ENCODE results near the gene ERI3.

ERI3 gene

DNA sequence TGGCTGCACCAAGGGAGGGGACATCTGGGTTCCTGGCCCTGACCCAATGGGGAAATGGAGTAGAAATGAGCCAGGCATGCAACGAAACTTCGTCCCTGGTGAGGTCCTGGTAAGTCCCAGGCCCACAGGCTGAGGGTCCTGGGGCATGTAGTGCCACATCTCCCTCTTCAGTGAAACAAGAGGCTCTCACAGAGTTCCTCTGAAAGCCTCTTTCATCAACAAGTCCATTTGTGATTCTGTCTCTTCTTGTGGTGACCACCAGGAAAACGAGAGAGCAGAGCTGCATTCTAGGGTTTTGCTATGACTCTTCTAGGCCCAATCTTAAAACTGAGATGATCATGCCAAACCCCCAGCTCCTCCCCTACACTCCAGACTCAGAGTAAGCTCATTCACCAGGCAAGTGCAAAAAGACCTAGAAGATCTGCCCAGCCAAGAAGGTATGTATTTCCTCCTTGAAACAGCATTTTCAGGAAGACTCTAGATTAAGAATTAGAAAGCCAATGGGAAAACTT, 25.7 kb upstream of the ERI3 start:
- H3K9me3 Mint-ChIP-seq = no peaks in the 10 kb centered on the region
- H3K27me3 Mint-ChIP-seq (ENCODE audit: low read depth, poor library complexity) = peaks cover 24% of the 10 kb centered on the region
- H3K4me3 Mint-ChIP-seq = no peak overlapping the region
- TF ChIP-seq, protein P1, sequence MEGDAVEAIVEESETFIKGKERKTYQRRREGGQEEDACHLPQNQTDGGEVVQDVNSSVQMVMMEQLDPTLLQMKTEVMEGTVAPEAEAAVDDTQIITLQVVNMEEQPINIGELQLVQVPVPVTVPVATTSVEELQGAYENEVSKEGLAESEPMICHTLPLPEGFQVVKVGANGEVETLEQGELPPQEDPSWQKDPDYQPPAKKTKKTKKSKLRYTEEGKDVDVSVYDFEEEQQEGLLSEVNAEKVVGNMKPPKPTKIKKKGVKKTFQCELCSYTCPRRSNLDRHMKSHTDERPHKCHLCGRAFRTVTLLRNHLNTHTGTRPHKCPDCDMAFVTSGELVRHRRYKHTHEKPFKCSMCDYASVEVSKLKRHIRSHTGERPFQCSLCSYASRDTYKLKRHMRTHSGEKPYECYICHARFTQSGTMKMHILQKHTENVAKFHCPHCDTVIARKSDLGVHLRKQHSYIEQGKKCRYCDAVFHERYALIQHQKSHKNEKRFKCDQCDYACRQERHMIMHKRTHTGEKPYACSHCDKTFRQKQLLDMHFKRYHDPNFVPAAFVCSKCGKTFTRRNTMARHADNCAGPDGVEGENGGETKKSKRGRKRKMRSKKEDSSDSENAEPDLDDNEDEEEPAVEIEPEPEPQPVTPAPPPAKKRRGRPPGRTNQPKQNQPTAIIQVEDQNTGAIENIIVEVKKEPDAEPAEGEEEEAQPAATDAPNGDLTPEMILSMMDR (IDR thresholded peaks at IDR 0.05) = no peak
- H3K4me1 Mint-ChIP-seq = peaks cover 15% of the 10 kb centered on the region
- DNase-seq = no peak
- H3K27ac Mint-ChIP-seq = no peak overlapping the region
- no peaks in the 10 kb centered on the region for H3K36me3 Mint-ChIP-seq (ENCODE audit: low read depth)

DNA sequence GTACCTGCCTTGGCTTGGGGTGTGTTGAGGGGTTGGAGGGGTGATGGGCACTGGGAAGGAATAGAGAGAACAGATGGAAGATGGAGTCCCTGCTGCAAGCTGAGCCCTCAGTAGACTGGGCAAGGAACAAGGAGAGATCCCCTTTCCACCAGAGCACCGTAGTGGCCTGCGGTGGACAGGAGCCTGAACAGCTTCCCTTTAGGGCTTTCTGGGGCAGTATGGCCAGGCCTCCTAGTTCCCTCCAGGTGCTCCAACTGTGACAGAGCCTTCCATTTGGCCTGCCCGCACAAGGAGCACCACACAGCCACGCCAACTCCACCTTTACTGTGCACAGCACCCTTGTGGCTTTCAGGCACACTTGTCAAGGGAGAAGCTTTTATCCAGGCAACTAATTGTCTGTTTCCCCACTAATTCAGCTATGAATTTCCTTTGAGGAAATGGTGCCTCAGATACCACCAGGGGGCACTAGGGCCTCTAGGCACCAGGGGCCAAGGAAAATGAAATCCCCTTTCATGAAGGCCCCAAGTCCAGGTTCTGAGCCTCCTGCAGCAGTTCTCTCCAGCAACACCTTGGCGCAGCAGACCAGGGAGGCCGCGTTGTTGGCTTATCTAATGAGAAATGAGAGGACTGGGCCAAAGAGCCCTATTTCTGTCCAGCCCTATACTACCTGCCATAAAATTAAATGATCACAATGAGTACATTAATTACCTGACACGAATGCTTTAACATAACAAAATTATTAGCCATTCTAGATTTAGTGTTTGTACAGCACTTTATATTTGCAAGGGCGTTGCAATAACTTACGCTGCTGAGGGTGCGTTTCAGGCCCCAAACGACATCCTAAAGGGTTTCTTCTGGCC, 23.1 kb upstream of the ERI3 start:
- H3K27me3 Mint-ChIP-seq (ENCODE audit: low read depth, poor library complexity) = peaks cover 19% of the 10 kb centered on the region
- H3K4me1 Mint-ChIP-seq = peaks cover 15% of the 10 kb centered on the region
- peak; percentile 67 for DNase-seq
- H3K4me3 Mint-ChIP-seq = no peak overlapping the region
- TF ChIP-seq, protein P1 (IDR thresholded peaks at IDR 0.05) = peak; percentile 66
- H3K9me3 Mint-ChIP-seq = no peaks in the 10 kb centered on the region
- no peaks in the 10 kb centered on the region for H3K36me3 Mint-ChIP-seq (ENCODE audit: low read depth)
- H3K27ac Mint-ChIP-seq = no peak overlapping the region

DNA sequence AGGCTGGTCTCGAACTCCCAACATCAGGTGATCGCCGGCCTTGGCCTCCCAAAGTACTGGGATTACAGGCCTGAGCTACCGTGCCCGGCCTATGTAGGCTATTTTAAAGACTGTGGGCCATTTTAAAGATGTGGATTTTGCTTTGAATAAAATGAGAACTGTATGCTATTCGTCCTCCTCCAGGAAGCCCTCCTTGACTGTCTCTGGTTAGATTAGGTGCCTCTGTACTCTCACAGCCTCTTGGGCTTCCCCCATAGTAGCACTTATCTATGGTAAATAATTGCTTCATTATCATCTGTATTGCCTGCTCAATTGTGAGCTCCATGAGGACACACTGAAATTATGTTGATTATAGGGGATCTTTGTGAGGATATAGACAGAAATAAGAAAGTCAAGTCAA, 20.5 kb upstream of the ERI3 start:
- Mint-ChIP-seq H3K36me3 (ENCODE audit: low read depth) (no peaks in the 10 kb centered on the region), H3K9me3 (no peaks in the 10 kb centered on the region), H3K27me3 (ENCODE audit: low read depth, poor library complexity) (peaks cover 22% of the 10 kb centered on the region), H3K27ac (no peak overlapping the region), H3K4me1 (peaks cover 15% of the 10 kb centered on the region), H3K4me3 (no peak overlapping the region)
- DNase-seq = no peak
- TF ChIP-seq, protein P1 (IDR thresholded peaks at IDR 0.05) = no peak

DNA sequence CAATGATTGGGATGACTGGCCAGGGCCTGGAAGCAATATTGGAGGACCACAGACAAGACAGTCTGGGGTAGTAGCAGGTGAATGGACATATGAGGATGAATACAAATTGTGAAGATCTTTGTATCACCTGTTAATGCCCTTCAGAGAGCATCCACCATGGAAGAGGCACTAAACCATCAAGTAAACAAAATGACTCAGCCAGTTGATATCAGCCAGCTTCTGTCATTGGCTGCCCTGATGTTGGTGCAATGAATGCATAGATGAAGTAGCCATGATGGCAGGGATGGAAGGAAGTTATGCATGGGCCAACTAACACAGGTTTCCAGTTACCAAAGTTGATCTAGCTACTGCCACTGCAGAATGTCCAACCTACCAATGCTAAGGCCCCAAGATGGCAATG, 16.1 kb upstream of the ERI3 start:
- no peak overlapping the region for H3K27ac Mint-ChIP-seq

DNA sequence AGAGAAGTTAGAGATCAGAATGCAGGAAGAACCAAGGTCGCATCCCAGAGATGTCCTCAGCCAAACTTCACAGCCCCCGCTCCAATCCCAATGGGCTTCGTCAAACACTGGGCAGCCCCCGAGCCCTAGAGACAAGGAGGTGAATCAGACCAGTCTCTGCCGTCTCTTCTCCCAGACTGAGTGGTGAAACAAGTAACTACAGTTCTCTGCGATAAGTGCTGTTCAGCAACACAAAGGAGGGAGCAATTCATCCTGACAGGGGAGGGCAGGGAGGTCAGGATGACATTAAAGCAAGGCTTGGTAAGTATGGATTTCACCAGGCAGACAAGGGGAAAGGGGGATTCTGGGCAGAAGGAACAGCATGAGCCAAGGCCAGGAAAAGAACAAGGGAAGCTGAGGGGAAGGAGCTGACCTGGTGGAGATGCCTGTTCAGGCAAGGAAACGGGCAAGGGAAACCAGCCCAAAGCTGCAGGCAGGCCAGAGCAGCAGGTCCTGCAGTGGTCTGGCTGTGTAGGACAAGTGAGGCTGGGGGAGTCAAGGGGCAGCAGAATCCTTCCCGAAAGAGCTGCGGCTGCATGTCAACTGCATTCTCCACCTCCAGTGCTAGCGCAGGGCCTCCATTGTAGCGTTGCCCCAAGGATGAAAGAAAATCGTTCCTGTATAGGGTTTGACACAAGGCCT, 13.6 kb upstream of the ERI3 start:
- H3K36me3 Mint-ChIP-seq (ENCODE audit: low read depth) = no peaks in the 10 kb centered on the region
- H3K4me3 Mint-ChIP-seq = no peak overlapping the region
- H3K9me3 Mint-ChIP-seq = no peaks in the 10 kb centered on the region
- H3K4me1 Mint-ChIP-seq = peaks cover 42% of the 10 kb centered on the region
- no peak overlapping the region for H3K27ac Mint-ChIP-seq
- peaks cover 32% of the 10 kb centered on the region for H3K27me3 Mint-ChIP-seq (ENCODE audit: low read depth, poor library complexity)
- DNase-seq = peak; percentile 12
- TF ChIP-seq, protein P1 (IDR thresholded peaks at IDR 0.05) = no peak

More for the DNA sequence above, 16.1 kb upstream of the ERI3 start:
- H3K4me3 Mint-ChIP-seq = no peak overlapping the region
- no peaks in the 10 kb centered on the region for H3K9me3 Mint-ChIP-seq
- TF ChIP-seq, protein P1 (IDR thresholded peaks at IDR 0.05) = no peak
- DNase-seq = no peak
- no peaks in the 10 kb centered on the region for H3K36me3 Mint-ChIP-seq (ENCODE audit: low read depth)
- H3K4me1 Mint-ChIP-seq = peaks cover 27% of the 10 kb centered on the region
- H3K27me3 Mint-ChIP-seq (ENCODE audit: low read depth, poor library complexity) = peaks cover 24% of the 10 kb centered on the region
